ENCODE data around the gene MARCHF4. TPM values are rescaled to one million over a fixed set of nuclear protein-coding genes. Genes with fewer than 3 reads are reported as not detected.

The MARCHF4 gene
- total and polyA plus RNA-seq, 4 donors, result not detected

- TF ChIP-seq HNF4A (conservative IDR thresholded peaks at IDR 0.05) (no peak), RAD21 (IDR thresholded peaks at IDR 0.05) (no peak), NR2F2 (IDR thresholded peaks at IDR 0.05) (no peak), RXRA (IDR thresholded peaks at IDR 0.05) (no peak), TAF1 (conservative IDR thresholded peaks at IDR 0.05) (no peak)
These were observed 20.9 kb downstream of the MARCHF4 start (continued) for GRCh38 chr2:216351172-216351925.

GRCh38 chr2:216350214-216350791 lies 22.0 kb downstream of the MARCHF4 start:
- Histone ChIP-seq H3K36me3 (ENCODE audit: control insufficient read depth in 4 of 4, insufficient read depth in 3 of 4, low read depth in 1 of 4, low read length in 3 of 4) (no peaks in the 10 kb centered on the region), H3K27me3 (ENCODE audit: control insufficient read depth in 4 of 4, insufficient read depth in 4 of 4, low read length in 3 of 4) (peaks cover 0 to 4% (median 0%) of the 10 kb centered on the region in 4 donors), H3K4me3 (ENCODE audit: low read depth in 1 of 3, low read length in 3 of 3) (no peak overlapping the region), H3K27ac (ENCODE audit: low read depth in 1 of 2, low read length in 2 of 2) (no peak overlapping the region), H3K9me3 (ENCODE audit: control insufficient read depth in 4 of 4, low read length in 3 of 4) (no peaks in the 10 kb centered on the region), H3K4me1 (ENCODE audit: control insufficient read depth in 4 of 4, insufficient read depth in 4 of 4, low read length in 3 of 4) (no peaks in the 10 kb centered on the region), H3K9ac (ENCODE audit: low read depth in 1 of 2, low read length in 2 of 2) (no peak overlapping the region)
- no peak for DNase-seq (ENCODE audit: low spot score)
- TF ChIP-seq HNF4G (IDR thresholded peaks at IDR 0.05) (no peak), RXRA (IDR thresholded peaks at IDR 0.05) (no peak), TAF1 (conservative IDR thresholded peaks at IDR 0.05) (no peak), CTCF (IDR thresholded peaks at IDR 0.05; ENCODE audit: low read depth, low read length, missing input control) (no peak), NR2F2 (IDR thresholded peaks at IDR 0.05) (no peak), FOXA1 (IDR thresholded peaks at IDR 0.05) (no peak), FOXA2 (IDR thresholded peaks at IDR 0.05) (no peak), ATF3 (IDR thresholded peaks at IDR 0.05) (no peak), SP1 (IDR thresholded peaks at IDR 0.05) (no peak), MAX (IDR thresholded peaks at IDR 0.05) (no peak), GABPA (IDR thresholded peaks at IDR 0.05 in 1 of 2, conservative IDR thresholded peaks at IDR 0.05 in 1 of 2) (no peak), REST (IDR thresholded peaks at IDR 0.05) (no peak), EGR1 (IDR thresholded peaks at IDR 0.05; ENCODE audit: low read depth in 2 of 2) (no peak), YY1 (IDR thresholded peaks at IDR 0.05) (no peak), JUND (IDR thresholded peaks at IDR 0.05) (no peak)
- WGBS, result 85% methylated on average over 3 of the region's 3 CpGs

Data from liver (tissue), 9 donors.